Keratinocyte (primary cell): Measurements from ENCODE around the gene NHSL1. TPM values are rescaled to one million over a fixed set of nuclear protein-coding genes. Genes with fewer than 3 reads are reported as not detected.

Experiments used
- DNase-seq: peaks from one replicate; pipeline ENCODE4 v3.0.0-alpha.2; 2011; ENCODE audit warnings: low read depth, missing footprints, low spot score
- FAIRE-seq: peaks from 2 replicates; lab custom pipeline; 2011; peaks lifted over from hg19 to GRCh38; lab: Jason Lieb, UNC
- H2AFZ ChIP-seq: 2 replicates; pipeline ENCODE4 v1.6.0; 2012; ENCODE audit warnings: low read length, control low read depth, inconsistent platforms; ENCODE audit not compliant: control insufficient read depth
- H3K27ac ChIP-seq: 2 replicates; pipeline ENCODE4 v1.5.1; 2011; ENCODE audit warnings: low read length; ENCODE audit not compliant: control insufficient read depth, insufficient read depth
- H3K27me3 ChIP-seq: 3 replicates; pipeline ENCODE4 v1.6.0; 2011; ENCODE audit warnings: low read length; ENCODE audit not compliant: control insufficient read depth, insufficient read depth; ENCODE audit errors: extremely low read depth
- H3K36me3 ChIP-seq, 2 experiments: 2 replicates in 1 of 2; 3 replicates in 1 of 2; pipeline ENCODE4 v1.5.1; 2011; ENCODE audit warnings: low read length in 2 of 2, mild to moderate bottlenecking in 1 of 2; ENCODE audit not compliant: control insufficient read depth in 2 of 2, insufficient read depth in 2 of 2; ENCODE audit errors: extremely low read depth in 1 of 2
- H3K4me1 ChIP-seq: 3 replicates; pipeline ENCODE4 v1.5.1; 2011; ENCODE audit warnings: low read length; ENCODE audit not compliant: control insufficient read depth, insufficient read depth; ENCODE audit errors: extremely low read depth
- H3K4me2 ChIP-seq: 3 replicates; pipeline ENCODE4 v1.6.0; 2011; ENCODE audit warnings: low read depth, low read length; ENCODE audit not compliant: control insufficient read depth, insufficient read depth; ENCODE audit errors: extremely low read depth
- H3K4me3 ChIP-seq, 3 experiments: fragments of 200-600 bp in 1 of 3; sonication (generic) in 1 of 3; 2 replicates in 2 of 3; 3 replicates in 1 of 3; pipeline ENCODE4 v1.5.1; 2011 to 2016; ENCODE audit warnings: low read length in 3 of 3, mild to moderate bottlenecking in 3 of 3, control low read depth in 2 of 3, inconsistent platforms in 1 of 3, low read depth in 1 of 3, mixed read lengths in 1 of 3, mixed run types in 1 of 3, moderate library complexity in 1 of 3; ENCODE audit not compliant: control insufficient read depth in 2 of 3, insufficient read depth in 2 of 3; ENCODE audit errors: extremely low read depth in 1 of 3
- H3K79me2 ChIP-seq: 2 replicates; pipeline ENCODE4 v1.6.0; 2012; ENCODE audit warnings: low read length; ENCODE audit not compliant: control insufficient read depth, insufficient read depth
- H3K9ac ChIP-seq: 3 replicates; pipeline ENCODE4 v1.6.0; 2011; ENCODE audit warnings: low read length; ENCODE audit not compliant: control insufficient read depth, insufficient read depth; ENCODE audit errors: extremely low read depth
- H3K9me1 ChIP-seq: 3 replicates; pipeline ENCODE4 v1.6.0; 2011; ENCODE audit warnings: low read length; ENCODE audit not compliant: control insufficient read depth, insufficient read depth; ENCODE audit errors: extremely low read depth
- H3K9me3 ChIP-seq: 2 replicates; pipeline ENCODE4 v1.5.1; 2012; ENCODE audit warnings: low read depth, low read length; ENCODE audit not compliant: control insufficient read depth
- H4K20me1 ChIP-seq: 3 replicates; pipeline ENCODE4 v1.6.0; 2011; ENCODE audit warnings: low read length; ENCODE audit not compliant: control insufficient read depth, insufficient read depth; ENCODE audit errors: extremely low read depth
- CTCF ChIP-seq, 3 experiments: IDR thresholded peaks in 1 of 3; conservative IDR thresholded peaks in 1 of 3; optimal IDR thresholded peaks in 1 of 3; 2 replicates in 2 of 3; 3 replicates in 1 of 3; pipeline versions ENCODE3 to v1.5.1; 2011; ENCODE audit warnings: low read length in 3 of 3, mild to moderate bottlenecking in 3 of 3, moderate library complexity in 2 of 3, control low read depth in 1 of 3, inconsistent platforms in 1 of 3; ENCODE audit not compliant: insufficient read depth in 2 of 3; ENCODE audit errors: extremely low read depth in 1 of 3
- EZH2 ChIP-seq: IDR thresholded peaks from one replicate; pipeline ENCODE4 v1.6.1; 2012; ENCODE audit warnings: inconsistent platforms, mild to moderate bottlenecking, low read length, moderate library complexity
- dilution Hi-C: fragments of 300-500 bp; cut with MboI; formaldehyde crosslinking; loops from one replicate; pipeline ENCODE4 v1.7.0; 2020; ENCODE audit warnings: low sequenced_read_pairs; ENCODE audit not compliant: extremely low pct_ligation_motif_present
- polyA plus RNA-seq, 5 experiments: library from polyadenylated mRNA; depleted of rRNA in 3 of 5; stranded (reverse) in 3 of 5; stranded (forward) in 1 of 5; unstranded in 1 of 5; fragments of >200 nt; gene quantifications; 1 replicate in 1 of 5; 2 replicates in 3 of 5; 3 replicates in 1 of 5; pipeline versions ENCODE4 v1.2.1 to v1.2.3, GENCODE V29; 2011 to 2012; ENCODE audit warnings: missing spikeins in 2 of 5, low read depth in 1 of 5, low replicate concordance in 1 of 5

NHSL1 gene
- polyA plus RNA-seq, 1 donor (not counting 4 experiments of a cell fraction or from before 2014, with no cell fraction given), result 11.8 TPM

- dilution Hi-C loops, result no loop called here
- no peaks in the 10 kb centered on the region for H3K9me1 ChIP-seq
- no peak within 1 kb of the TSS for H2AFZ ChIP-seq
- no peaks in the 10 kb centered on the region for H3K27me3 ChIP-seq
- no peak within 1 kb of the TSS for H3K27ac ChIP-seq
- no peaks in the 10 kb centered on the region for H3K9me3 ChIP-seq
- H3K36me3 ChIP-seq, result no peaks in the 10 kb centered on the region
- H3K4me3 ChIP-seq, result no peak within 1 kb of the TSS
- no peak within 1 kb of the TSS for H3K4me2 ChIP-seq
- H4K20me1 ChIP-seq, result no peaks in the 10 kb centered on the region
- no peaks in the 10 kb centered on the region for H3K79me2 ChIP-seq
- H3K9ac ChIP-seq, result no peak within 1 kb of the TSS
- no peak for TF ChIP-seq EZH2
- no peaks in the 10 kb centered on the region for H3K4me1 ChIP-seq
- no peak for DNase-seq
- no peak for FAIRE-seq
Measured at GRCh38 chr6:138377844-138378243, 121.5 kb downstream of the NHSL1 start, which contains the start of gene SMIM28. Gene SMIM28, plus strand, starts transcription at chr6:138377905. Its CDS starts 168 bp downstream, at chr6:138378073.

- TF ChIP-seq EZH2 (no peak), CTCF (optimal IDR thresholded peaks at IDR 0.05 in 1 of 3, IDR thresholded peaks at IDR 0.05 in 1 of 3, conservative IDR thresholded peaks at IDR 0.05 in 1 of 3; ENCODE audit: extremely low read depth in 1 of 3, insufficient read depth in 2 of 3, low read length in 3 of 3) (no peak)
- Histone ChIP-seq H3K9me3 (no peaks in the 10 kb centered on the region), H3K79me2 (no peaks in the 10 kb centered on the region), H3K27ac (no peak overlapping the region), H3K4me2 (no peak overlapping the region), H2AFZ (no peak overlapping the region), H3K9me1 (no peaks in the 10 kb centered on the region), H3K4me1 (no peaks in the 10 kb centered on the region), H3K9ac (no peak overlapping the region), H4K20me1 (no peaks in the 10 kb centered on the region), H3K36me3 (no peaks in the 10 kb centered on the region), H3K4me3 (no peak overlapping the region), H3K27me3 (no peaks in the 10 kb centered on the region)
- no peak for FAIRE-seq
- dilution Hi-C loops, result no loop called here
- DNase-seq, result no peak
Measured at GRCh38 chr6:138377042-138377441, 122.3 kb downstream of the NHSL1 start.

- Histone ChIP-seq H3K9ac (no peak overlapping the region), H2AFZ (no peak overlapping the region)
- dilution Hi-C loops, result no loop called here
Measured at GRCh38 chr6:138374815-138375214, 124.5 kb downstream of the NHSL1 start.

More at GRCh38 chr6:138374815-138375214, 124.5 kb downstream of the NHSL1 start:
- no peak overlapping the region for H3K4me3 ChIP-seq
- H3K27ac ChIP-seq, result no peak overlapping the region
- no peak for FAIRE-seq
- H3K4me2 ChIP-seq, result no peak overlapping the region
- no peaks in the 10 kb centered on the region for H4K20me1 ChIP-seq
- H3K4me1 ChIP-seq, result no peaks in the 10 kb centered on the region
- no peak for TF ChIP-seq EZH2
- TF ChIP-seq CTCF (optimal IDR thresholded peaks at IDR 0.05 in 1 of 3, IDR thresholded peaks at IDR 0.05 in 1 of 3, conservative IDR thresholded peaks at IDR 0.05 in 1 of 3; ENCODE audit: extremely low read depth in 1 of 3, insufficient read depth in 2 of 3, low read length in 3 of 3), result no peak
- no peaks in the 10 kb centered on the region for H3K9me1 ChIP-seq
- no peaks in the 10 kb centered on the region for H3K36me3 ChIP-seq
- no peaks in the 10 kb centered on the region for H3K79me2 ChIP-seq
- no peaks in the 10 kb centered on the region for H3K27me3 ChIP-seq
- no peaks in the 10 kb centered on the region for H3K9me3 ChIP-seq
- DNase-seq, result no peak
